ENCODE results near the gene QRICH1. TPM values are rescaled to one million over a fixed set of nuclear protein-coding genes. Genes with fewer than 3 reads are reported as not detected.

The QRICH1 gene
- total RNA-seq, 1 donor from 2014 or later = 57.4 TPM

GRCh38 chr3:49120096-49120437, 26.2 kb upstream of the QRICH1 start:
- peak; percentile 14 for DNase-seq (ENCODE audit: low read depth)

- DNase-seq (ENCODE audit: low read depth) = peak; percentile 32
These were observed 25.6 kb upstream of the QRICH1 start for GRCh38 chr3:49119439-49119838.

- DNase-seq (ENCODE audit: low read depth) = no peak
These were observed 25.2 kb upstream of the QRICH1 start for GRCh38 chr3:49119036-49119435.

GRCh38 chr3:49112262-49112661, 18.4 kb upstream of the QRICH1 start:
- no peak for DNase-seq (ENCODE audit: low read depth)

- DNase-seq (ENCODE audit: low read depth) = no peak
These were observed 17.5 kb upstream of the QRICH1 start for GRCh38 chr3:49111347-49111746.

- DNase-seq (ENCODE audit: low read depth) = no peak
These were observed 16.9 kb upstream of the QRICH1 start for GRCh38 chr3:49110780-49111179.

- DNase-seq (ENCODE audit: low read depth) = no peak
These were observed 14.5 kb upstream of the QRICH1 start for GRCh38 chr3:49108346-49108745.

GRCh38 chr3:49104427-49105291, 10.8 kb upstream of the QRICH1 start, which contains the start of gene QARS1:
Gene QARS1, minus strand, starts transcription at chr3:49104757. Its CDS starts 24 bp downstream, at chr3:49104733.
- peak; percentile 95 for DNase-seq (ENCODE audit: low read depth)

GRCh38 chr3:49104052-49104426, 10.2 kb upstream of the QRICH1 start:
- no peak for DNase-seq (ENCODE audit: low read depth)

- DNase-seq (ENCODE audit: low read depth) = no peak
These were observed 6.3 kb upstream of the QRICH1 start for GRCh38 chr3:49100046-49100615.

- DNase-seq (ENCODE audit: low read depth) = no peak
These were observed 5.2 kb upstream of the QRICH1 start for GRCh38 chr3:49098910-49099630.

- no peak for DNase-seq (ENCODE audit: low read depth)
These were observed 4.6 kb upstream of the QRICH1 start for GRCh38 chr3:49098429-49098828.

- peak; percentile 82 for DNase-seq (ENCODE audit: low read depth)
These were observed 676 bp downstream of the QRICH1 start for GRCh38 chr3:49092938-49093852.

- no peak for DNase-seq (ENCODE audit: low read depth)
These were observed 12.4 kb downstream of the QRICH1 start for GRCh38 chr3:49081429-49081828.

GRCh38 chr3:49079270-49079669, 14.6 kb downstream of the QRICH1 start:
- no peak for DNase-seq (ENCODE audit: low read depth)

GRCh38 chr3:49076646-49077045, 17.2 kb downstream of the QRICH1 start:
- no peak for DNase-seq (ENCODE audit: low read depth)

- no peak for DNase-seq (ENCODE audit: low read depth)
These were observed 17.8 kb downstream of the QRICH1 start for GRCh38 chr3:49076116-49076515.

- DNase-seq (ENCODE audit: low read depth) = no peak
These were observed 35.9 kb downstream of the QRICH1 start for GRCh38 chr3:49058011-49058410.

- no peak for DNase-seq (ENCODE audit: low read depth)
These were observed 36.6 kb downstream of the QRICH1 start for GRCh38 chr3:49057268-49057667.

GRCh38 chr3:49054344-49054862, 39.5 kb downstream of the QRICH1 start:
- DNase-seq (ENCODE audit: low read depth) = no peak

- no peak for DNase-seq (ENCODE audit: low read depth)
These were observed 40.3 kb downstream of the QRICH1 start for GRCh38 chr3:49053543-49053942.
